ENCODE data around the gene MVD. TPM values are rescaled to one million over a fixed set of nuclear protein-coding genes. Genes with fewer than 3 reads are reported as not detected.

MVD gene
- total RNA-seq = 198 and 203 TPM in 2 replicates

GRCh38 chr16:88662843-88663606, at the start of gene MVD:
Gene MVD, minus strand, starts transcription at chr16:88663091. Its CDS starts 11 bp downstream, at chr16:88663080.

GRCh38 chr16:88706229-88706964, 43.5 kb upstream of the MVD start, which contains the start of the genes CTU2 and RNF166:
Gene CTU2, plus strand, starts transcription at chr16:88706503. Its CDS starts 28 bp downstream, at chr16:88706531.
Gene RNF166, minus strand, starts transcription at chr16:88706408. Its CDS starts 83 bp downstream, at chr16:88706325.

GRCh38 chr16:88686439-88687253, 23.8 kb upstream of the MVD start, which contains the start of gene SNAI3:
Gene SNAI3, minus strand, starts transcription at chr16:88686507. Its CDS starts 101 bp downstream, at chr16:88686406.

GRCh38 chr16:88650749-88651275, 12.1 kb downstream of the MVD start, which contains the start of gene CYBA:
Gene CYBA, minus strand, starts transcription at chr16:88651053. Its CDS starts 40 bp downstream, at chr16:88651013.

GRCh38 chr16:88638323-88639230, 24.3 kb downstream of the MVD start, which contains the start of gene IL17C:
Gene IL17C, plus strand, starts transcription at chr16:88638572. Its CDS starts 70 bp downstream, at chr16:88638642.

Other genes starting within 250 kb of the MVD start
- gene ZFPM1, start 209.8 kb downstream of the MVD start, total RNA-seq = 2.2 and 3.0 TPM in 2 replicates
- gene ZC3H18, start 92.7 kb downstream of the MVD start, total RNA-seq = 16.2 and 18.2 TPM in 2 replicates
- not detected in 2 replicates for gene IL17C, start 24.5 kb downstream of the MVD start, total RNA-seq
- 259 and 301 TPM in 2 replicates for gene CYBA, start 12.0 kb downstream of the MVD start, total RNA-seq
- 0.70 and 0.71 TPM in 2 replicates for gene SNAI3, start 23.4 kb upstream of the MVD start, total RNA-seq
- gene RNF166, start 43.3 kb upstream of the MVD start, total RNA-seq = 19.7 and 24.0 TPM in 2 replicates
- 13.7 and 15.0 TPM in 2 replicates for gene CTU2, start 43.4 kb upstream of the MVD start, total RNA-seq
- 192 and 206 TPM in 2 replicates for gene PIEZO1, start 122.1 kb upstream of the MVD start, total RNA-seq
- 55.9 and 56.5 TPM in 2 replicates for gene CDT1, start 140.7 kb upstream of the MVD start, total RNA-seq
- 296 and 338 TPM in 2 replicates for gene APRT, start 148.8 kb upstream of the MVD start, total RNA-seq
- 10.1 and 18.1 TPM in 2 replicates for gene GALNS, start 193.9 kb upstream of the MVD start, total RNA-seq
- gene TRAPPC2L, start 194.0 kb upstream of the MVD start, total RNA-seq = 38.0 and 46.8 TPM in 2 replicates
- not detected in 2 replicates for gene PABPN1L, start 203.6 kb upstream of the MVD start, total RNA-seq

Data from airway epithelial cell (primary cell).